Activated T-helper 17 cell treated with anti-CD3 and anti-CD28 coated beads, Interleukin-2, amount 50 U/mL, for 72 hours (primary cell): Measurements from ENCODE around the gene CCDC14. TPM values are rescaled to one million over a fixed set of nuclear protein-coding genes. Genes with fewer than 3 reads are reported as not detected.

ENCODE experiments used
- ATAC-seq: fragments of 150-1000 bp; cut with Tn5 transposase; replicated peaks from 2 replicates; pipeline ENCODE4 v1.10.0; 2021; ENCODE audit warnings: mild to moderate bottlenecking, moderate library complexity
- H3K27ac Mint-ChIP-seq: one replicate; pipeline ENCODE4 v1.8.0; 2022; ENCODE audit warnings: mixed read lengths
- H3K27me3 Mint-ChIP-seq: one replicate; pipeline ENCODE4 v1.8.0; 2022; ENCODE audit warnings: mixed read lengths
- H3K36me3 Mint-ChIP-seq: one replicate; pipeline ENCODE4 v1.8.0; 2022; ENCODE audit warnings: low read depth, mild to moderate bottlenecking, mixed read lengths
- H3K4me1 Mint-ChIP-seq: one replicate; pipeline ENCODE4 v1.8.0; 2022; ENCODE audit warnings: mixed read lengths
- H3K4me3 Mint-ChIP-seq: one replicate; pipeline ENCODE4 v1.8.0; 2022; ENCODE audit warnings: mild to moderate bottlenecking, mixed read lengths
- H3K9me3 Mint-ChIP-seq: one replicate; pipeline ENCODE4 v1.8.0; 2022; ENCODE audit warnings: mixed read lengths
- total RNA-seq, 2 donors: library from RNA; stranded (reverse); gene quantifications; one replicate each; pipeline ENCODE4 v1.2.3, GENCODE V29; 2022

CCDC14 gene
- total RNA-seq, 2 donors from 2014 or later = 32.4 to 48.4 TPM

DNA sequence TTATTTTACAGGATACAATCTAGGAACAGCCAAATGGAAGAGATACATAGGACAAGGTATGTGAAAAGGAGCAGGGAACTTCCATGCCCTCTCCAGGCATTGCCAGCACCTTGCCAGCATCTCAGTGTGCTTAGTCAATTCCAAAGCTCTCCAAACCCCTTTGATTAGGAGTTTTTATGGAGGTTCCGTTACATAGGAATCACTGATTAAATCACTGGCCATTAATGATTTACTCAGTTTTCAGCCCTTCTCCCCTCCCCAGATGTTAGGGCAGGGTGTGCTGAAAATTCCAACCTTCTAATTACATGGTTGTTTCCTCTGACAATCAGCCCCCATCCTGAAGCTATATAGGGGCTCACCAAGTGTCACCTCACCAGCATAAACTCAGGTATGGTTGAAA is 88.4 kb downstream of the CCDC14 start:
- Mint-ChIP-seq H3K9me3 (no peaks in the 10 kb centered on the region), H3K27ac (no peak overlapping the region), H3K4me1 (no peaks in the 10 kb centered on the region), H3K27me3 (peaks cover 7% of the 10 kb centered on the region), H3K4me3 (no peak overlapping the region), H3K36me3 (no peaks in the 10 kb centered on the region)
- ATAC-seq = no peak

DNA sequence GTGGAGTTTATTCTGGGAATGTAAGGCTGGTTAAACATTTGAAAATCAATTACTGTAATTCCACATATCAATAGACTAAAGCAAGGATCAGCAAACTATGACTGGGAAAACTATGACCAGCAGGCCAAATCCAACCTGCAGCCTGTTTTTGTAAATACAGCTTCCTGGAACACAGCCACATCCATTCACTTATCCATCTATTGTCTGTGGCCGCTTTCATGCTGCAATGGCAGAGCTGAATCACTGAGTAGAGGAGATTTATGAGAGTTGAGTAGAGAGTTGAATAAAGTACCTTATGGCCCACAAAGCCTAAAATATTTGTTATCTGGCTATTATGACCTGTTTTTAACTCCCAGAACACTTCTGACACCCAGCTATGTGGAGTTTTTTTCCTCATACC is 89.1 kb downstream of the CCDC14 start:
- H3K36me3 Mint-ChIP-seq = no peaks in the 10 kb centered on the region
- H3K4me3 Mint-ChIP-seq = no peak overlapping the region
- H3K27me3 Mint-ChIP-seq = peaks cover 10% of the 10 kb centered on the region
- H3K27ac Mint-ChIP-seq = no peak overlapping the region
- ATAC-seq = no peak
- no peaks in the 10 kb centered on the region for H3K9me3 Mint-ChIP-seq
- H3K4me1 Mint-ChIP-seq = no peaks in the 10 kb centered on the region

DNA sequence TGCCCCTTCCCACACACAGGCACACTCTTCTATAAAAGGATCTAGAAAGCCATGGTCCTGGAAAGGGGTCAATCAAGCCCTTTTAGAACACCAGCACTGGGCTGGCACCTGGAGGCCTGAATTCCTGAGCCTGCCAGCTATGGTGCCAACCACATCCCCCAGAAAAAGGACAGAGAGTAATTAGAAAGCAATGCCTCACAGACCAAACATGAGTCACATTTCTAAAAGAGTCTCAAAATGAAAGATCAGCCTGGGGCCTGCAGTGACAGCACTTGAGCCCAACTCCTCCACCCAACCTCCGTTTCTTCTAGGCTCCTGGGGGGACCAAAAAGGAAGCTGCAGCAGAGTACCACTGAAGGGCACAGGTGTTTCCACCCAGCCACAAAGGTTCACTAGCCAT is 91.0 kb downstream of the CCDC14 start:
- H3K4me1 Mint-ChIP-seq = no peaks in the 10 kb centered on the region
- no peak overlapping the region for H3K27ac Mint-ChIP-seq
- H3K36me3 Mint-ChIP-seq = no peaks in the 10 kb centered on the region
- H3K9me3 Mint-ChIP-seq = no peaks in the 10 kb centered on the region
- H3K27me3 Mint-ChIP-seq = peaks cover 10% of the 10 kb centered on the region
- H3K4me3 Mint-ChIP-seq = no peak overlapping the region
- peak; percentile 49 for ATAC-seq

DNA sequence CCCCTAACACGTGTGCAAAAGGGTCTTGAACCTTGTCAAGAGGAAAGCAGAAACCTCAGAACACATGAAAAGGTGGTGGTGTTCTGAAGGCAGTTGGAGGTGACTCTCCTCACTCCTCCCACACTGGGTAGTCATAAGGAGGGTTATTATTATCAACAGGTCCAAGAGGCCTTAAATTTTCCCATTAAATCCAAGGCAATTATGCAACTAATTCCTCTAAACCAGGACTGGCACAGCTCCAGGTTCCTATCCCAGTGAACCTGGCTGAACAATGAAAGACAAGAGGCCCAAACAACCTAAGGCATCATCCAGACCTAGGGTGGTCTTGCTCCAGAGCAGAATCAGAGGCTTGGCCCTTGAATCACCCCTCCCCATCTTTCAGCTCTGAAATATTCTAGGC is 91.9 kb downstream of the CCDC14 start:
- no peak overlapping the region for H3K27ac Mint-ChIP-seq

DNA sequence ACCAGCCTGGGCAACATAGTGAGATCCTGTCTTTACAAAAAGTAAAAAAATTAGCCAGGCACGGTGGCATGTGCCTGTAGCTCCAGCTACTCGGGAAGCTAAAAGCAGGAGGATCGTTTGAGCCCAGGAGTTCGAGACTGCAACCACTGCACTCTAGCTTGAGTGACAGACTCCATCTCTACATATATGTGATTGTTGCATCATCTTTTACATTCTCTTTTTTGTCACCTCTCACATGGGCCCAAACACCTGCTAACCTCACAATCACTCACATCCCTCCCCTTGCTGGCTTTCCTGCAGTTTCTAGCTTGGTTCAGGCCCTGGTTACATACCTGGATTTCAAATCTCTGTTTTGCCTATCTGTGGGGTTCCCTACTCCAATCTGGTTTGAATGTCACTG is 96.3 kb downstream of the CCDC14 start:
- peaks cover 11% of the 10 kb centered on the region for H3K27me3 Mint-ChIP-seq
- H3K27ac Mint-ChIP-seq = no peak overlapping the region
- H3K4me3 Mint-ChIP-seq = no peak overlapping the region
- H3K4me1 Mint-ChIP-seq = no peaks in the 10 kb centered on the region
- H3K36me3 Mint-ChIP-seq = no peaks in the 10 kb centered on the region
- no peaks in the 10 kb centered on the region for H3K9me3 Mint-ChIP-seq
- ATAC-seq = no peak

More for the DNA sequence above, 91.9 kb downstream of the CCDC14 start:
- Mint-ChIP-seq H3K36me3 (no peaks in the 10 kb centered on the region), H3K27me3 (peaks cover 10% of the 10 kb centered on the region), H3K9me3 (no peaks in the 10 kb centered on the region), H3K4me1 (no peaks in the 10 kb centered on the region), H3K4me3 (no peak overlapping the region)
- ATAC-seq = no peak

Other genes with a start within 250 kb of the CCDC14 start
- gene MYLK, start 76.9 kb downstream of the CCDC14 start, total RNA-seq = under 1 TPM in 1 of 2 donors, not detected in 1; 0.17 TPM
- gene ROPN1, start 30.9 kb upstream of the CCDC14 start, total RNA-seq = not detected
- gene KALRN, start 72.1 kb upstream of the CCDC14 start, total RNA-seq = under 1 TPM; 0.61 to 0.95 TPM